GM18858 (cell line): ENCODE measurements around the gene APLP1.
"Not testable (repeated sequence)": the region's sequence is repeated elsewhere in the genome, so short reads cannot be mapped to it uniquely, and the experiment has no call there.

Experiments used
- ATAC-seq: cut with Tn5 transposase; IDR thresholded peaks from one replicate; pipeline ENCODE4 v1.9.1; 2021; ENCODE audit not compliant: unreplicated experiment

APLP1 gene

GRCh38 chr19:35882114-35882832 lies 13.9 kb downstream of the APLP1 start:
- no peak for ATAC-seq

DNA sequence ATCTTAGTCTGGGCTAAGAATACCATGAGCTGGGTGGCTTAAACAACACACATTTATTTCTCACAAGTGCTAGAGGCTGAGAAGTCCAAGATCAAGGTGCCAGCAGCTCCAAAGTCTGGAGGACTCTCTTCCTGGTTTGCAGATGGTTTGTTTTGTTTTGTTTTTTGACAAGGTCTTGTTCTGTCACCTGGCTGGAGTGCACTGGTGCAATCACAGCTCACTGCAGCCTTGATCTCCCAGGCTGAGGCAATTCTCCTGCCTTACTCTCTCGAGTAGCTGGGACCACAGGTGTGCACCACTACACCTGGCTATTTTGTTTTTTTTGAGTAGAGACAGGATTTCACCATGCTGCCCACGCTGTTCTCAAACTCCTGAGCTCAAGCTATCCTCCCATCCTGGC lies 15.5 kb downstream of the APLP1 start:
- no peak for ATAC-seq

DNA sequence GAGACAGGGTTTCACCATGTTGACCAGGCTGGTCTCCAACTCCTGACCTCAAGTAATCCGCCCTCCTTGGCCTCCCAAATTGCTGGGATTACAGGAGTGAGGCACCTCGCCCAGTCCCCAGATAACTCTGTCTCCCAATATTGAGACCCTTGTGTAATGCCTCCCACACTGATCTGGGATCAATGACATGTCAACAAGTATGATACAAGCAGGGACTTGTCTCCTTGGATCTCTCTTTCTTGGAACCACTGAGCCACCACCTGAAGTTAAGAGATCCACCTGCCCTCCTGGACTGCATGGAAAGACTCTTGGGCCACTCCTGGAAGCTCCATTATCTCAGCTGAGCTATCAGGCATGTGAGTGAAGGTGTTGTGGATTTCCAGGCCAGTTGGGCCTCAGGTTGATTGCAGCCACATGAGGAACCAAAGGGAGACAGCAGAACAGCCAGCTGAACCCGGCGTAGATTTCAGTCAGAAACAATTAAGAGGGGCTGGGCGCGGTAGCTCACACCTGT lies 16.9 kb downstream of the APLP1 start:
- ATAC-seq, result no peak

DNA sequence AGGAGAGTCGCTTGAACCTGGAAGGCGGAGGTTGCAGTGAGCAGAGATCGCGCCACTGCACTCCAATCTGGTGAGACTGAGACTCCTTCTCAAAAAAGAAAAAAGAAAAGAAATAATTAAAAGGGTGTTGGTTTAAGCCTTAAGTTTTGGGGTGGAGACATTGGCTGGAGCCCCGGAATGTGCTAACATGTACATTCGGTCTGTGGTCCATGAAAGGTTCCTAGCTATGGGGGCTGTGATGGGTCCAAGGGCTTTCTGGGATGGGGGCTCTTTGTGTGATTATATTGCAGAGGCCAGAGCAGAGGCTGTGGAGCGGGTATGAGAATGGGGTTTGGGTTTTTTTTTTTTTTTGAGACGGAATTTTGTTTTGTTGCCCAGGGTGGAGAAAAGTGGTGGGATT lies 17.5 kb downstream of the APLP1 start:
- ATAC-seq, result no peak

- ATAC-seq, result no peak
Observed at GRCh38 chr19:35887197-35887596, 18.8 kb downstream of the APLP1 start.

DNA sequence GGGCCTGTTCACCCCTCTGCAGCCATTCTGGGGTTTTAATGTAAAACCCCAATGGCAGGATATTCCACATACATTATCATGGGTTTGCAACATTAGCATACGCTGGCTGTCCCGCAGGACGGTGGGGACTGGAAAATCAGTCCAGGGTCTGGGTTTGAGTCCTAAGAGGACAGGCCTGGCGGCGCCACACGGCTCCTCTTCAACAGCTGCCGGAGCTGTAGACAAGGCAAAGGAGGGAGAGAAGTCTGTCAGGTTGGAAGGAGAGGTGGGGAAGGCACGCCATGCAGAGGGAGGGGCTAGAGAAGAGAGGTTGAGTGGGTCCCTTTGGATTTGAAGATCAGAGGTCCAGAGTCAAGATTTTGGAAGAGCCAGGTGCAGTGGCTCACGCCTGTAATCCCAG lies 20.0 kb downstream of the APLP1 start:
- no peak for ATAC-seq

DNA sequence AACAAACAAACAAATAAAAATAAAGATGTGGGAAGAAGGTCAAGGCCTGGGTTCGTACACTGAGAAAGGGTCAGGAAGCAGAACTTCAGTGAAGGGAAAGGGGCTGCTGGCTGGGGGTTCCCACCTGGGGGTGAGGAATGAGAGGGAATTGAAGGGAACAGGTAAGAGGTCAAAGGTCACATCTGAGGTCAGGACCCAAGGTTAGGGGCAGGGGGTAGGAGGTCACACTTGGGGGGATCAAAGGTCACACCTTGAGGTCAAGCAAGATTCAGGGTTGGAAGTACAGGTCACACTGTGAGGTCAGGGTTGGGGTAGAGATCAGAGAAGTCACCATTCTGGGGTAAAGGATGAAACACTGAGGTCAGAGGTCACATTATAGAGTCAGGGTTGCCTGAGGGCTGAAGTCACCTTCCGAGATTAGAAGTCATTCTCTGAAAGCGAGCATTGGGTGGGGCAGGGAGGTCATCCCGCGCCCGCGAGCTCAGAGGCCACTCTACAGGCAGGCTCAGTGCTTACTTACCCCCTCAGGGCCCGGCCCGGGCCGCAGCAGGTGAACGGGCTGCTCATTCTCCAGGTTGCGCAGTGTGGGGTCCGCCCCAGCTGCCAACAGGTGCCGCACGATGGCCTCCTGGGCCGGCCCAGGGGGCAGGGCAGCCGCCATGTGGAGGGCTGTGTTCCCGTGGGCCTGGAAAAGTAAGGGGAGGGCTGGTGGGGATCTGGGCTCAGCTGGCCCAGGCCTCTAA lies 21.2 kb downstream of the APLP1 start:
- ATAC-seq, result no peak

- ATAC-seq, result no peak
Observed at GRCh38 chr19:35890113-35890650, 21.8 kb downstream of the APLP1 start.

- not testable (repeated sequence) for ATAC-seq
Observed at GRCh38 chr19:35891819-35892218, 23.4 kb downstream of the APLP1 start.

GRCh38 chr19:35894342-35894741 lies 26.0 kb downstream of the APLP1 start:
- ATAC-seq, result no peak

DNA sequence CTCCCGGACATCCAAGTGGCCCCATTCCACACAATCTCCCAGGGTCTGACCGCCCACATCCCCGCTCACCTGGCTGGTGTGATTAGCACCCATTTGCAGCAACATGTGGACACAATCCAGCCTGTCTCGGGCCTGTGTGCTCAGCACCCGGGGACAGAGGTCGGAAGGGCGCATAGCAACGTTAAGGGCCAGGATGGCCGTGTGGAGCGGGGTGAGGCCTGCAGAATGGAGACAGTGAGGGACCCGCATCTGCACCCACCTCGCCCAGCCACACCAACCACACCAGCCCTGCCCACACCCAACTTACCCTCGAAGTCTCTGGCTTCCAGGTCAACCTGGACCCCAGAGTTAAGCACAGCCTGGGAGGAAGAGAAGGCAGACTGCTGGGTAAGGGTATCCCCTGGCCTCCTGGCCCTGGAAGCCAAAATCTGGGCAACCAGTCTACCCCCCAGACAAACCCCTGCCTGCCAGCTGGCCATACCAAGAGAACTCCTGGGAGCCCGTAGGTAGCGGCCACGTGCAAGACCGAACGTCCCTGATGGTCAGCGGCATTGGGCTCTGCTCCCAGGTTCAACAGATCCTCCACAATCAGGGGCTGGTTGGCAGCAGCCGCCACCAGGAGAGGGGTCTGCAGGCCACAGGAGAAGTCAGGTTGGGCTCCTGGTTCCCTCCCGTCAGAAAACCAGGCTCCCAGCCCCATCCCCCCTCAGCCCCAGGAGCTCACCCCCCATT lies 27.7 kb downstream of the APLP1 start:
- ATAC-seq, result no peak

- ATAC-seq, result no peak
Observed at GRCh38 chr19:35896643-35897040, 28.3 kb downstream of the APLP1 start.

DNA sequence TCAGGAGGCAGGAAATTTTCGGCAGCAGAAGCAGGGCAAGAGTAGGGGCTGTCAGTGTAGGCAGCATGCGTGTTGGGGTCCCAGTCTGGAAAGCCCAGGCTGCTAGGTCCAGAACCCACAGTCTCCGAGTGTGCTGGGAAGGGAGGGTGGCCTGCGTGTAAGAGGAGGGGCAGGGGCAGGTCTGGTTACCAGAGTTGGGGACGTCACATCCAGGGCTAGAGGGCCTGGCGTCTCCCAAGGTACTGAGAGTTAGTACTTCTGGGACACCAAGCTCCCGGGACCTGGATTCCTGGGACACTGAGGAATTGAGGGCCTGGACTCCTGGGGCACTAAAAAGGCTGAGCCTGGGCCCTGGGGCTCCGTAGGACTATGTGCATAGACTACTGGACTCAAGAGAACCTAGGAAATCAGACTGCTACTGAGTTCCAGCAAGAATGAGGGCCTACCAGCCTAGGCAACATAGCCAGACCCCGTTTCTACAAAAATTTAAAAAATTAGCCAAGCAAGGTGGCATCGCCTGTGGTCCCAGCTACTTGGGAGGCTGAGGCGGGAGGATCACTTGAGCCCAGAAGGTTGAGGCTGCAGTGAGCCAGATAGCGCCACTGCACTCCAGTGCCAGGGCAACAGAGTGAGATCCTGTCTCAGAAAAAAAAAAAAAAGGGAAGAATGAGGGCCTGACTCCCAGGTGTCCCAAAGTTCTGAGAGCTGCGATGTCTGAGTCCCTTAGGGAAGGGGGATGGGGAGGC lies 29.5 kb downstream of the APLP1 start:
- ATAC-seq, result no peak

- no peak for ATAC-seq
Observed at GRCh38 chr19:35898499-35898809, 30.1 kb downstream of the APLP1 start.

- ATAC-seq, result no peak
Observed at GRCh38 chr19:35899547-35900214, 31.3 kb downstream of the APLP1 start.

GRCh38 chr19:35901055-35901644 lies 32.8 kb downstream of the APLP1 start:
- no peak for ATAC-seq

DNA sequence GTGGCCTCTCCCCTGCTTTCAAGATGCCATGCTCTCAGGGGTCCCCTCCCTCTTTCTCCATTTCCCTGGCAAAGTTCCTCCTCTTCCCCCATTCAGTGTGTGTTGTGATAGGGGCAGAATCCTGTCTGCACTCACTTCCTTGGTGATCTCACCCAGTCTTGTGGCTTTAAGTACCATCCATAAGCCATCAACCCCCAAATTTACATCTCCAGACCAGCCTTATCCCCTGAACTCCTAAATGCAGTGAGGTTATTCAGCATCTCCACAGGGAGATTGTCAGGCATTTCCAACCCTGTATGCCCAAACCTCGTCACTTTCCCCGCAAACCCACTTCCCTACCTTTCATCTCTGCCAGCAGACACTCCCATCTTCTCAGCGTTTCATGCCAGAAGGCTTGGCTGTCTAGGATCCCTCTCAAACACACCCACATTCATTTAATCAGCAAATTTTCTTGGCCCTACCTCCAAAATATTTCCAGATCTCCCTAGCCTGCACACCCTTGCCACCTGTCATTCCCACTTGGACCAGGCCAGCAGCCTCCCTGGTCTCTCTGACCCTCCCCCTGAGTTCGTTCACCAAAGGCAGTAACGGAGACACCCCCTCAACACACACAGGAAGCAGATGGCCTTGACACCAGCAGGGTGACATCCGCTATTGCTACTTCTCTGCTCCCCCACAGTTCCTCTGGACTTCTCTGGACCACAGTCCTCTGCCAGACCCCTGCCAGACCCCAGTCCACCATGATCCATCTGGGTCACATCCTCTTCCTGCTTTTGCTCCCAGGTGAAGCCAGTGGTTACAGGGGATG lies 33.7 kb downstream of the APLP1 start, which contains the start of gene HCST:
TSS of gene HCST (plus strand) at position 676 of the 808 bp plus-strand sequence. CDS start at position 741, 65 bp downstream.
- ATAC-seq, result no peak

- ATAC-seq, result no peak
Observed at GRCh38 chr19:35902870-35903475, 34.6 kb downstream of the APLP1 start.
